NCI-H774 (cell line): Measurements from ENCODE around the gene PTPRN2.

Source experiments
- DNase-seq: peaks from one replicate; lab custom pipeline; 2025; lab: John Stamatoyannopoulos, UW

Gene PTPRN2

DNA sequence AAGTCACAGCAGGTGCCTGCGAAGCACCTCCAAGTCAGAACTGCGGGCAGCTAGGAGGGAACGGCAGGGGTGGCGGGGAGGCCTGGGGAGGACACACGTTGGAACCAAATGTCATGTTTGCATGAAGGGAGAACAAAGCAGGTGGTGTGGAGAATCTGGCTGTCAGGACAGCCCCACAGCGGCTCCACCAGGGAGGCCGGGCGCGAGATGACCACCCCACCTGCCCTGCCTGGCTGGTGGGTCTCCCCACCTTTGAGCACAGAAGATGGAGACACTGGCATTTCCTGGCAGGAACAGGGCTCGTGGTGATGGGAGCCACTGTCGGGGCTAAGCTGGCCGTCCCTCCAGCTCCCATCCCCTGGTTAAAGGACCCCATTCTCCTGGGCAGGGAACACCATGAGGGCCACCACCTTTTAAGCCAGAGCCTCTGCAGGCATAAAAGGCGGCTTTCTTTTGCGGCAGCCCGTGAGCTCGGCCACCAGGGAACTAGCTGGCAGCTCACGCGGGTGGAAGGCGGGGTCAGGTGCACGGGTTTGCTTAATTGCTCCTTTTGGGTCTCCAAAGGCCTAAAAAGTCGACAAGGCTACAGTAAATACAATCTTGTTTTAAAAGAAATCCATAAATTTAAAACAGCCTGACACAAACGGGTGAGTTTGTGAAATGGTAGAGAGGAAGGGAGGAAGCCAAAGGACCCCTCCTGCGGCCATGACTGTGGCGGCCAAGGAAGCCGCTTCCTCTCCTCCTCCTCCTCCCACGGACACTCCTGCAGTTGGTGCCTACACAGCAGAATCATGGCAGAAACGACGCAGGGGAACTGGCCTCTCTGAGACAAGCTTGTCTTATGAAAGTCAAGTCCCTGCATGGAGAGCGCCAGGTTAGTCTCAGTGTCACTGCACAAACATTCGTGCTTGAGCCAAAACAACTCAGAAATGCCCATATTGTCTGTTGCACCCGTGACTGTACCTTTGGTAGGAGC lies 1037.0 kb downstream of the PTPRN2 start:
- DNase-seq: no peak

- no peak for DNase-seq
These were observed 1037.9 kb downstream of the PTPRN2 start for GRCh38 chr7:157549612-157550299.

DNA sequence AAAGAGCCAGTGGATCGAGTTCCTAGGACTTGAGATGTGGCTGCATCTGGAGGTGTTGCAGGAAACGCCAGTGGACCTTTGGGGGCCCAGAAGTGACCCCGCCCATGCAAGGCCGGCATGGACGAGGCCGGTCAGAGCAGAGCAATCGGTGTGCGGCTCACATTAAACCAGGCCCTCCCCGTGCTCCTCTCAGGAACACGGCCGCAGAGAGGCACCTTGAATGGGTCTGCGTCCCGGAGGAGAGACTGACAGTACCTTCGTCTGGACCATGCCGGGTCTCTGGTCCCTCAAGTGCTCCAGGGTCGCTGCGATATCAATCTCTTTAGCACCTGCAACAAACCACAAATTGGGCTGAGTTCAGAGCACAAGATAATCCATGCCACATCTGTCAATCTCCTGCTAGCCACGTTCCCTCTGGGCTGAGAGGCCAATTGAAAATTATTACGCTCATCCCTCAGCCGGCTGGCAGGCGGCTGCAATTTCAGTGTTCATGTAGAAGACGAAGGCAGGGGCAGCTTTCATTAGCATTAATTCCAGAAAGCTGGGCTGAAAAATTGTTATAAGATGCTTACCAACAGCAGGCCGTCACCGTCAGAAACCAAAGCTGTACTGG lies 1038.8 kb downstream of the PTPRN2 start:
- no peak for DNase-seq

- no peak for DNase-seq
These were observed 1040.0 kb downstream of the PTPRN2 start for GRCh38 chr7:157547611-157548010.

- no peak for DNase-seq
These were observed 1040.5 kb downstream of the PTPRN2 start for GRCh38 chr7:157547102-157547501.

GRCh38 chr7:157545681-157546060 lies 1042.0 kb downstream of the PTPRN2 start:
- DNase-seq: no peak

DNA sequence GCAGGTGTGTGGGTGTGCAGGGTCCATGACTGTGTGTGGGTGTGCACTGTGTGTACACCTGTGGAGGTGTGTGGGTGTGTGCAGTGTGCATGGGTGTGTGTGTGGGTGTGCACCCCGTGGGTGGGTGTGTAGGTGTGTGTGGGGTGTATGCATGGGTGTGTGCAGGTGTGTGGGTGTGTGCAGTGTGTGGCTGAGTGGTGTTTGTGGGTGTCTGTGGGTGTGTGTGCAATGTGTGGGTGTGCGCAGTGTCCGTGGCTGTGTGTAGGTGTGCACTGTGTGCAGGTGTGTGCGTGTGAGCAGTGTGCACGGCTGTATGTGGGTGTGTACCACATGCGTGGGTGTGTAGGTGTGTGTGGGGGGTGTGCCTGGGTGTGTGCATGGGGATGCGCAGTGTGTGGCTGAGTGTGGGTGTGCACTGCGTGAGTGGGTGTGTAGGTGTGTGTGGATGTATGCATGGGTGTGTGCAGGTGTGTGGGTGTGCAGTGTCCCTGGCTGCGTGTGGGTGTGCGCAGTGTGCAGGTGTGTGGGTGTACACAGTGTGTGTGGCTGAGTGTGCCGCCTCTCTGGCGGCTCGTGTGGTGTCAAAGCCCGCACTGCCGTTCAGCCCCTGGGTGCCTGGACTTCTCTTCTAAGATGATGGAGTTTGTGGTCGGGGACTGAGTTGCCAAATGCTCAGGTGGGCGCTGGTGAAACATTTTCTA lies 1042.5 kb downstream of the PTPRN2 start:
- no peak for DNase-seq

DNA sequence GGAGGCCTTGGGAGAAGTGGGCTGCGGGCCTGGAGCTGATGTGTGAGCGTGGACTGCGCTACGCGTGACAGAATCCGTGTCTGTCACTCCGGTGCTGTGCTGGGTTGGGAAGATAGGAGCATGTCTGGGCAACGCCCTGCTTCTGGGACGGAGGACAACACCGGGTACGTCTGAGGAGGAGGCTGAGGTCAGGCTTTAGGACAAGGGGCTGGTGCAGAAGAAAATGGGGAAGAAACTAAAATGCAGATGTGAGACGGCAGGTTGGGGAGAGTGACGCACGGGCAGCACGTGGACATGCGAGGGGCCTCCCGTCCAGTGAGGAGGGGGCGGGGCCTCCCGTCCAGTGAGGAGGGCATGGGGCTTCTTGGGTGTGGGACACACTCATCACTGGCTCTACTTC lies 1043.4 kb downstream of the PTPRN2 start:
- no peak for DNase-seq

GRCh38 chr7:157543791-157544190 lies 1043.8 kb downstream of the PTPRN2 start:
- DNase-seq: no peak

DNA sequence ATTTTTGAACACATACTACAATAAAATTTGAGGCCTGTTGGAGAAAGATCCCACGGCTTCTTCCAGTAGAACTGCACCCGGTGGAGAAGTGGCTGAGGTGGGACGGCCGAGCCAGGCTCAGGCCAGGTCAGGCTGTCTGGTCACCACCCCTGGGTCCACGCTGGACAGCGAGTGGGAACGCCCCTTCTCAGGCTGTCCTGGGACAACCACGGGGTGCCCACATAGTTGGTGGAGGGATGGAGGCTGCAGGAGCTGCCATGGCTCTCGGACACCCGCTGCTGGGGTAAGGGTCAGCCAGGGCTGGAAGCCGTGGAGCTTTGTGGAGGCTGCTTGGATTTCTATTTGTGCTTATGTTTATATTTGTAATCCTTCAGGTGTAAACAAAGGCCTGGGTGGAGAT lies 1044.3 kb downstream of the PTPRN2 start:
- DNase-seq: no peak

DNA sequence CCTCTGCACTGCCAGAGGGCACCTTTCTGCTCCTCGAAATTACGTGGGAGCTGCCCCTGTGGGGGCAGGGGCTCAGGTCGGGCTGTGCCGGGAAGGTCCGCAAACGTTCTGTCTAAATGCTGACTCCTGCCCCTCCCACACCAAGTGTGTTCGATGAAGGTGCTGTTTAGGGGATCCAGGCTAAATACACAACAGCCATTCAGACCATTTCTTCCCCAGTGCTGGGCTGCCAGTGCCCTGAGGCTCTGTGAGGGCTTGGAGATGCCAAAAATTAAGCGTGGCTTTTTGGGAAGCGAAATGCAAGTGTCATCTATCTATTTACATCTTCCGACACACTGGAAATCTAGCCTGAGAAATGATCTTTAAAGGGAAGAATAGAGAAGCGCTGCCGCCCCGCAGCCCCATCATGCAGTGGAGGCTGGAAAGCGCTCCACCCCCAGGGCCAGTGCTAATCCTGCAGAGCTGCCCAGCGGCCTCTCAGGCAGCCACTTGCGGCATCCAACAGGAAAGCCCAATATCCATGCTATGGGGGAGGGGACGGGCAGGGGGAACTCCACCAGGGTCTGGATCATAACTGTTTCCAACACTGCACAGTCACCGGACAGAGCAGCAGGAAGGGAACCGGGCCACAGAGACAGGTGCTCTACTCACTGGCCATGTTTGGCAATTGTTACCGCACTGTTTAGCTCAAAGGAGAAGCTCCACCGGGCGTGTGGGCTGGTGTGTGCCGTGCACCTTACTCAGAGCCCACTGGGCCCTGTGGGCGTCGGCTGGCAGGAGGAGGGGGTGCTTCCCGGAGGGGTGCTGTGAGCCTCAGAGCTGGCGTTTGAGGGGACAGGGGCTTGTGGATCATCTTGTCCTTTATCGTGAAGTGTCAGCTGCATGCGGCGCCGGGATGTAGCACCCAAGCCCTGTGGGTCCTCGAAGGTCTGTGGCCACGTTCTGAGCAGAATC lies 1045.3 kb downstream of the PTPRN2 start:
- no peak for DNase-seq

- DNase-seq: no peak
These were observed 1046.1 kb downstream of the PTPRN2 start for GRCh38 chr7:157541295-157542067.

GRCh38 chr7:157540606-157541294 lies 1046.9 kb downstream of the PTPRN2 start:
- no peak for DNase-seq

- no peak for DNase-seq
These were observed 1047.6 kb downstream of the PTPRN2 start for GRCh38 chr7:157540020-157540419.

DNA sequence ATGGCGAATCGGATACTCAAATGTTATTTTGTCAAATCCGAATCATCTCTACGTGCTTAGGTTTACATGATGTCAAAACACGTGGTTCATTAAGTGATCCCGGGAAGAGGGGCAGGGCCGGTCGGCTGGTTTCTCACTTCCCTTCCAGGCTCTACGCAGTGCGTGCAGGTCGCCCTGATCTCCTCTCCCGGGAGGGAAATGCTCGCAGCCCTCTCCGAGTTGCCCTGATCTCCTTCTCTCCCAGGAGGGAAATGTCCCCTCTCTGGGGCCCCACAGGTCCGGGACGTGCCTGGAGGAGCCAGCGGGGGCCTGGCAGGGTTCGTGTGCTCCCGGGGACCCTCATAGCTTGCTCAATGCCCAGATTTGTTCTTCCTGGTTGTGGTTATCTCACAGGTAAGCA lies 1048.1 kb downstream of the PTPRN2 start:
- DNase-seq: no peak

GRCh38 chr7:157538735-157539134 lies 1048.9 kb downstream of the PTPRN2 start:
- no peak for DNase-seq

DNA sequence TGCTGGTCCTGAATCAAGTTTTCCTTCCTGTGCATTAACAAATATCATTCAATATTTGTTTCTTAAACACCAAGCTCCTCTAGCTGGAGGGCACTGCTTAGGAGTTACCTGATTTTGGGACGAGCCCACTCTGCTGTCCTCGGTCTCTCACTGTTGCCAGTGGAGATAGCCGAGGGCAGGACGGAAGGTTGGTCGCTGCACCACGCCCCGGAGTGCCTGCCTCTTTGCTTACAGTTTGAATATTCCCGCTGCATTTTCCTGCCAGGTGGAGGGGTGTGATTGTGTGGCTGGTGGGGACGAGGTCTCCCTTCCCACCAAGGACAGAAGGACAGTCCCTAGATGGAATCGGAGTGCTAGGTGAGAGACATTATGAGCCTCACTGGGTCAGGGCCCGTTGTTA lies 1049.3 kb downstream of the PTPRN2 start:
- no peak for DNase-seq

DNA sequence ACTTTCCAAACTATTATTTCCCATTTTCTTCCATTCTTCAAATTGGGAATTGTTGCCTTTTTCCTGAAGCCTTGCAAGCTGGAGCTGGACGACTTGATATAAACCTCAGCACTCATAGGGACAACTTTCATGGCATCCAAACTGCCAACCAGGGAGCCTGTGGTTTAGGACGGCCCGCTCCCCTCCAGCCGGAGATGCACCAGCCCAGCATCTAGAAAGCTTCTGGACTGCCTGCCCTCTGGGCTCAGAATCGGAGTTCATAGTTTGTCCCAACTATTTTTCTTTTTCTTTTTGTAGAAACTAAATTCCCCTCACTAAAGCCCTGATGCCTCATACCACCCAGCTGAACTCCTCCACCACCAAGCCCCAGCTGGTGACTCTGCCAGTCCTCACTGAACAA lies 1050.6 kb downstream of the PTPRN2 start:
- no peak for DNase-seq

GRCh38 chr7:157532068-157532467 lies 1055.6 kb downstream of the PTPRN2 start:
- no peak for DNase-seq
